ENCODE results near the gene SLC13A5. TPM values are rescaled to one million over a fixed set of nuclear protein-coding genes. Genes with fewer than 3 reads are reported as not detected.

Gene SLC13A5
- total and polyA plus RNA-seq, 9 of the 15 experiments (the other 6 are each of a cell fraction or from before 2014, with no cell fraction given) = 0.04 TPM; not detected in 8

DNA sequence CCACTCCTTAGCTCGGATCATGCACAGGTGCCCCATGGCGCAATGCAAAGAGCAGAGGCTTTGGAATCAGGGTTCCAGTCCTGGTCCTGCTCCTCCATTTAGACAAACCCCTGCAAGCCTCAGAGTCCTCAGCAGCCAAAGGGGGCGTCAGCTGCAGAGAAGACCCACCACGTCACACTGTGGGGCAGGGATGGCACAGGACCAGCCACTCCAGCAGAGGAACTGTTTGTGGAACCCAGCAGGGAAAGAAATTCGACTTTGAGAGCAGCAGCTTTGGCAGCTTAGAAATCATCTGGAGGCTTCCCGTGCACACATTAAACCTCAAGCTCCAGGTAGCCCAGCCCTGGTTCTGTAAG, 36.4 kb downstream of the SLC13A5 start (continued):
- TF ChIP-seq, protein P1, sequence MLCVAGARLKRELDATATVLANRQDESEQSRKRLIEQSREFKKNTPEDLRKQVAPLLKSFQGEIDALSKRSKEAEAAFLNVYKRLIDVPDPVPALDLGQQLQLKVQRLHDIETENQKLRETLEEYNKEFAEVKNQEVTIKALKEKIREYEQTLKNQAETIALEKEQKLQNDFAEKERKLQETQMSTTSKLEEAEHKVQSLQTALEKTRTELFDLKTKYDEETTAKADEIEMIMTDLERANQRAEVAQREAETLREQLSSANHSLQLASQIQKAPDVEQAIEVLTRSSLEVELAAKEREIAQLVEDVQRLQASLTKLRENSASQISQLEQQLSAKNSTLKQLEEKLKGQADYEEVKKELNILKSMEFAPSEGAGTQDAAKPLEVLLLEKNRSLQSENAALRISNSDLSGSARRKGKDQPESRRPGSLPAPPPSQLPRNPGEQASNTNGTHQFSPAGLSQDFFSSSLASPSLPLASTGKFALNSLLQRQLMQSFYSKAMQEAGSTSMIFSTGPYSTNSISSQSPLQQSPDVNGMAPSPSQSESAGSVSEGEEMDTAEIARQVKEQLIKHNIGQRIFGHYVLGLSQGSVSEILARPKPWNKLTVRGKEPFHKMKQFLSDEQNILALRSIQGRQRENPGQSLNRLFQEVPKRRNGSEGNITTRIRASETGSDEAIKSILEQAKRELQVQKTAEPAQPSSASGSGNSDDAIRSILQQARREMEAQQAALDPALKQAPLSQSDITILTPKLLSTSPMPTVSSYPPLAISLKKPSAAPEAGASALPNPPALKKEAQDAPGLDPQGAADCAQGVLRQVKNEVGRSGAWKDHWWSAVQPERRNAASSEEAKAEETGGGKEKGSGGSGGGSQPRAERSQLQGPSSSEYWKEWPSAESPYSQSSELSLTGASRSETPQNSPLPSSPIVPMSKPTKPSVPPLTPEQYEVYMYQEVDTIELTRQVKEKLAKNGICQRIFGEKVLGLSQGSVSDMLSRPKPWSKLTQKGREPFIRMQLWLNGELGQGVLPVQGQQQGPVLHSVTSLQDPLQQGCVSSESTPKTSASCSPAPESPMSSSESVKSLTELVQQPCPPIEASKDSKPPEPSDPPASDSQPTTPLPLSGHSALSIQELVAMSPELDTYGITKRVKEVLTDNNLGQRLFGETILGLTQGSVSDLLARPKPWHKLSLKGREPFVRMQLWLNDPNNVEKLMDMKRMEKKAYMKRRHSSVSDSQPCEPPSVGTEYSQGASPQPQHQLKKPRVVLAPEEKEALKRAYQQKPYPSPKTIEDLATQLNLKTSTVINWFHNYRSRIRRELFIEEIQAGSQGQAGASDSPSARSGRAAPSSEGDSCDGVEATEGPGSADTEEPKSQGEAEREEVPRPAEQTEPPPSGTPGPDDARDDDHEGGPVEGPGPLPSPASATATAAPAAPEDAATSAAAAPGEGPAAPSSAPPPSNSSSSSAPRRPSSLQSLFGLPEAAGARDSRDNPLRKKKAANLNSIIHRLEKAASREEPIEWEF (CRISPR knock-in tag; IDR thresholded peaks at IDR 0.05) = no peak
- TF ChIP-seq POLR3G (IDR thresholded peaks at IDR 0.05; ENCODE audit: extremely low read depth, insufficient read length, insufficient replicate concordance) (no peak), ETV5 (CRISPR knock-in tag; IDR thresholded peaks at IDR 0.05; ENCODE audit: low read depth) (no peak)

DNA sequence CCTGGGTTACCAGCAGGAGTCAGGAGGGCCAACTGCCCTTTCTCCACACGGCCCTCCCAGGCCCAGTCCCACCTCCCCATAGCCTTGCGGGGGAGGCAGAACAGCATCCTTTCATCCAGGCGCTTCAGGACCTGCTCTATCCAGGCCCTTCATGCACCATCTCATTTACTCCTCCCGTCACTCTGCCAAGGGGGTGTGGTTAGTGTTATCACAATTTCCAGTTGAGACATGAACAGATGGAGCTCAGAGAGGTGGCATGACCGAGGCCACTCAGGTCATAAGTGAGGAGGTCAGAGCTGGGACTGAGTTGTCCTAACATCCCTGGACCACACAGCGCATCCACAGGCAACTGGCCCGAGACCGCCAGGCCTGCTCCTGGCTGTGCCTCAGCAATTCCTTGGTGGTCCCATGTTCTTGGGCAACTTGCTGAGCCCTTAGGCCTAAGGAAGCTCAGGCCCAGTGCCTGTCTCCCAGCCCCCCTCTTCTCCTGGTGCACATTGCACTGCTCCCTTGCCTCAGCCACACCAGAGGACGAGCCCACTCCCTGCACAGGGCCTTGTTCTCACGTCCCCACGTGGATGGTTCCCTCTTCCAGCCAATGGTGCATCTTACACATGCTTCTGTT, 37.9 kb downstream of the SLC13A5 start:
- no peak overlapping the region for H2AFZ ChIP-seq (ENCODE audit: low read depth, low read length)
- no peak for TF ChIP-seq ZNF121 (CRISPR knock-in tag; conservative IDR thresholded peaks at IDR 0.05)
- peak; percentile 20; the same call in 1 of the 2 replicates for TF ChIP-seq CTBP1 (IDR thresholded peaks at IDR 0.05; ENCODE audit: borderline replicate concordance)
- TF ChIP-seq CBFA2T3 (IDR thresholded peaks at IDR 0.05) = 0 out of 2 replicates have a peak, but pooled peaks have one; percentile 22
- in situ Hi-C loops (cut with MboI) (no loop called here), intact Hi-C loops (cut with micrococcal nuclease) (no loop called here)
- peak; percentile 13 to 28 (median 26) for DNase-seq (ENCODE audit: extremely low read depth in 1 of 4, low spot score in 3 of 4)
- no peaks in the 10 kb centered on the region for H3K36me3 ChIP-seq (ENCODE audit: control insufficient read depth, insufficient read depth, low read length)
- H3K9ac ChIP-seq (ENCODE audit: insufficient read depth in 1 of 2, low read depth in 2 of 2, low read length in 2 of 2) = no peak overlapping the region
- H3K4me3 ChIP-seq = no peak overlapping the region
- ChIA-PET POLR2A (no interaction called here), CTCF (ENCODE audit: low intra/inter-chr PET ratio) (no interaction called here)
- ATAC-seq = no peak; the same call in 2 of the 3 replicates
- no TSS peak for BruUV-seq (replicated peaks)
- H3K27me3 ChIP-seq (ENCODE audit: control insufficient read depth in 2 of 2, insufficient read depth in 2 of 2, low read length in 2 of 2) = peaks cover 9 to 48% of the 10 kb centered on the region in 2 experiments; a peak in 4 of 5 replicates
- no peaks in the 10 kb centered on the region for H3K9me1 ChIP-seq (ENCODE audit: control insufficient read depth, insufficient read depth, low read length)
- H3K9me3 ChIP-seq (replicated peaks; ENCODE audit: control insufficient read depth, insufficient read depth, low read depth, low read length) = no peaks in the 10 kb centered on the region
- no peak overlapping the region for H3K27ac ChIP-seq (ENCODE audit: extremely low read depth, low read depth, low read length)
- H3K79me2 ChIP-seq (ENCODE audit: control insufficient read depth, insufficient read depth, low read length) = no peaks in the 10 kb centered on the region
- H4K20me1 ChIP-seq (replicated peaks; ENCODE audit: control insufficient read depth, insufficient read depth, low read length) = no peaks in the 10 kb centered on the region
- WGBS (ENCODE audit: insufficient coverage, low coverage, missing lambda C conversion rate) = 2% methylated on average over 9 of the region's 11 CpGs
- H3K4me1 ChIP-seq (replicated peaks in 1 of 2; ENCODE audit: control insufficient read depth in 2 of 2, insufficient read depth in 2 of 2, low read length in 2 of 2) = no peaks in the 10 kb centered on the region; a peak in 1 of 5 replicates
- FAIRE-seq = no peak
- H3K4me2 ChIP-seq (ENCODE audit: insufficient read depth, low read length) = no peak overlapping the region
